Mucosa of descending colon (tissue), 3 donors: ENCODE results near the gene KDM7A. TPM values are rescaled to one million over a fixed set of nuclear protein-coding genes. Genes with fewer than 3 reads are reported as not detected.

Source experiments
- ATAC-seq: fragments of 200-7000 bp; cut with Tn5 transposase; one replicate; pipeline ENCODE4 v1.9.1; 2020; ENCODE audit warnings: mild to moderate bottlenecking, moderate library complexity
- DNase-seq, 3 donors: peaks; one replicate each; pipeline ENCODE4 v3.0.0-alpha.2; 2020
- H3K36me3 ChIP-seq: fragments of 200-600 bp; one replicate; pipeline ENCODE4 v1.8.0; 2021; ENCODE audit warnings: low read depth, mild to moderate bottlenecking
- H3K4me1 ChIP-seq: fragments of 200-600 bp; one replicate; pipeline ENCODE4 v1.8.0; 2021; ENCODE audit warnings: low read depth, mild to moderate bottlenecking
- H3K4me3 ChIP-seq: fragments of 200-600 bp; one replicate; pipeline ENCODE4 v1.8.0; 2021; ENCODE audit warnings: mild to moderate bottlenecking
- H3K9me3 ChIP-seq: fragments of 200-600 bp; one replicate; pipeline ENCODE4 v1.8.0; 2021; ENCODE audit warnings: mild to moderate bottlenecking
- intact Hi-C, 2 donors: fragments of 100-400 bp; cut with DNase I in 1 of 2; cut with micrococcal nuclease in 1 of 2; formaldehyde crosslinking; loops; one replicate each; pipeline versions ENCODE4 v1.11.0 to v1.11.1; 2022; cut with DNase I, micrococcal nuclease
- total RNA-seq, 3 donors: library from RNA; stranded (reverse); fragmentation: NEBNext Ultra II Directional in 2 of 3; extraction: Animal tissue kit (Norgen Biotek cat#: 25700) in 2 of 3; gene quantifications; one replicate each; pipeline versions ENCODE4 v1.2.1 to v1.2.4, GENCODE V29; 2021 to 2023
- TF ChIP-seq, protein P1 (sequence below): fragments of 200-600 bp; IDR thresholded peaks from one replicate; pipeline ENCODE4 v1.8.0; 2022; ENCODE audit warnings: antibody characterized with exemption, mild to moderate bottlenecking
- donor health status: DM: no; HTN: no; CAD: no; lungs with moderate emphysema.
- donor health status: DM: no; HTN: no; CAD: no.
- donor health status: DM: no; HTN: yes; CAD: no.

Gene KDM7A
- total RNA-seq, 3 donors from 2014 or later, result 27.4 to 45.4 (median 27.9) TPM

DNA sequence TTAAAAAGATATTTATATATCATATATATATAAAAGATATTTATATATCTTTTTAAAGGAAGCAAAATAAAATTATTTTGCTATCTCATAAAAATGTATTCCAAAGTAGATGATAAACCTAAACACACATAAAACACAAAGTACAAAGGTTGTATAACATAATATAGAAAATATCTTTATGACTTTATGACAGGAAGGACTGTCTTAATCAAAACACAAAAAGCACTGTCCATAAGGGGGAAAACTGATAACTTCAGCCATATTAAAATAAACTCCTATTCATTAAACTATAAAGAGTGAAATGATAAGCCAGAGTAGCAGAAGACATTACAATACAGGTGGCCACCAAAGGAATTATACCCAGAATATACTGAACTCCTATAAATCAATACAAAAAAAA, 34.8 kb downstream of the KDM7A start:
- peak; percentile 69 for ATAC-seq
- H3K36me3 ChIP-seq, result no peaks in the 10 kb centered on the region
- H3K4me3 ChIP-seq, result no peak overlapping the region
- no peak for DNase-seq
- TF ChIP-seq, protein P1, sequence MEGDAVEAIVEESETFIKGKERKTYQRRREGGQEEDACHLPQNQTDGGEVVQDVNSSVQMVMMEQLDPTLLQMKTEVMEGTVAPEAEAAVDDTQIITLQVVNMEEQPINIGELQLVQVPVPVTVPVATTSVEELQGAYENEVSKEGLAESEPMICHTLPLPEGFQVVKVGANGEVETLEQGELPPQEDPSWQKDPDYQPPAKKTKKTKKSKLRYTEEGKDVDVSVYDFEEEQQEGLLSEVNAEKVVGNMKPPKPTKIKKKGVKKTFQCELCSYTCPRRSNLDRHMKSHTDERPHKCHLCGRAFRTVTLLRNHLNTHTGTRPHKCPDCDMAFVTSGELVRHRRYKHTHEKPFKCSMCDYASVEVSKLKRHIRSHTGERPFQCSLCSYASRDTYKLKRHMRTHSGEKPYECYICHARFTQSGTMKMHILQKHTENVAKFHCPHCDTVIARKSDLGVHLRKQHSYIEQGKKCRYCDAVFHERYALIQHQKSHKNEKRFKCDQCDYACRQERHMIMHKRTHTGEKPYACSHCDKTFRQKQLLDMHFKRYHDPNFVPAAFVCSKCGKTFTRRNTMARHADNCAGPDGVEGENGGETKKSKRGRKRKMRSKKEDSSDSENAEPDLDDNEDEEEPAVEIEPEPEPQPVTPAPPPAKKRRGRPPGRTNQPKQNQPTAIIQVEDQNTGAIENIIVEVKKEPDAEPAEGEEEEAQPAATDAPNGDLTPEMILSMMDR, result no peak
- no peaks in the 10 kb centered on the region for H3K9me3 ChIP-seq
- intact Hi-C loops, result no loop called here
- H3K4me1 ChIP-seq, result peaks cover 5% of the 10 kb centered on the region

DNA sequence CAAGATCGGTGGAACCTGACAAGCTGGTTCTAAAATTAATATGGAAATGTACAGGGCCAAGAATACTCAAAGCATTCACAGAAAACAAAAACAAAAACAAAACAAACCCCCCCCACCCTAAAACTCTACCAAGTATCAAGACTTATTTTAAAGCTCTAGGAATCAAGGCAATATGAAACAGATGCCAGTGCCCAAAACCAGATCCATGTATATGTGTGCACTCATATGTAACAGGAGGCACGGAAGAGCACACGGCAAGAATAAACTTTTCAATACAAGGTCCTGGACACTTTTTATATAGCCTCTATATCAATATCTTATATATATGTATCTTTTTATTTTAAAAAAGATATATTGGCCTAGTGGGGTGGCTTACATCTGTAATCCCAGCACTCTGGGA, 35.5 kb downstream of the KDM7A start:
- intact Hi-C loops, result no loop called here
- Histone ChIP-seq H3K9me3 (no peaks in the 10 kb centered on the region), H3K36me3 (no peaks in the 10 kb centered on the region), H3K4me3 (no peak overlapping the region), H3K4me1 (peaks cover 5% of the 10 kb centered on the region)
- TF ChIP-seq, protein P1, result no peak
- ATAC-seq (no peak), DNase-seq (no peak)

DNA sequence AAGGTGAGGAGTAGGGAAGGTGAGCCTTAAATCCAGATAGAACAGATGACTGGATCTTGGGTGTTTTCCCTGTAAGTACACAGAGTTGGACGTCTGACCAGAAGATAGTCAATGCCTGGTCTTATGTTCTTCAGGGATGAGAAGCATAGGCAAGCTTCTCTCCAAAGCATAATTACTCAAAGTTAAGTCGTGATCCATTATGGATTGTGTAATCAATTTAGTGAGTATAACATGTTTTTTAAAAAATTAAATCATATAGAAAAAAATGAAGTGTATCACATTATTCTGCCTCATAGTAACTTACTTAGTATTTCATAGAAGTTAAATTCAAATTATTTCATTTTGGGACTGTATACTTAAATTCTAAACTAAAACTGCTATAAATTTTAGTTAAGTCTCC, 39.7 kb downstream of the KDM7A start:
- Histone ChIP-seq H3K36me3 (no peaks in the 10 kb centered on the region), H3K9me3 (no peaks in the 10 kb centered on the region), H3K4me3 (no peak overlapping the region), H3K4me1 (peaks cover 5% of the 10 kb centered on the region)
- ATAC-seq (no peak), DNase-seq (no peak)
- TF ChIP-seq, protein P1, result no peak
- intact Hi-C loops, result no loop called here

DNA sequence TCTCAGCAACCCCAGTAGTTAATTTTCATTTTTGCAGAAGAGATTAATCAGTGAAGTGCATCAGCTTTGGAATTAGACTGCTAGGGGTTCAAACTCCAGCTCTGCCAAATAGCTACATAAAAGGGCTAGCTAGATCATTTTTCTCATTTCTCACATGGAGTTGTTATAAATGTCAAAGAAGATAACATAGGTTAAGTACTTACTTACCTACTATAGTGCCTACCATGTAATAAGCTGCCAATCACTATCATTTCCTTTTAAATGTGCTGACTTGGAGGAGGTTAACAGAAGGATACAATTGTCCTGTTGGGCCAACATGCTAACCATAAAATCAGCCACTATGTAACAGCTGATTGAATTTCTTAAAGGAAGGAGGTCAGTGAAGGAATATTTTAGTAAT, 40.7 kb downstream of the KDM7A start:
- no peaks in the 10 kb centered on the region for H3K36me3 ChIP-seq
- DNase-seq (no peak), ATAC-seq (no peak)
- no peak overlapping the region for H3K4me3 ChIP-seq
- no peaks in the 10 kb centered on the region for H3K9me3 ChIP-seq
- no peaks in the 10 kb centered on the region for H3K4me1 ChIP-seq
- TF ChIP-seq, protein P1, result no peak
- intact Hi-C loops, result no loop called here

DNA sequence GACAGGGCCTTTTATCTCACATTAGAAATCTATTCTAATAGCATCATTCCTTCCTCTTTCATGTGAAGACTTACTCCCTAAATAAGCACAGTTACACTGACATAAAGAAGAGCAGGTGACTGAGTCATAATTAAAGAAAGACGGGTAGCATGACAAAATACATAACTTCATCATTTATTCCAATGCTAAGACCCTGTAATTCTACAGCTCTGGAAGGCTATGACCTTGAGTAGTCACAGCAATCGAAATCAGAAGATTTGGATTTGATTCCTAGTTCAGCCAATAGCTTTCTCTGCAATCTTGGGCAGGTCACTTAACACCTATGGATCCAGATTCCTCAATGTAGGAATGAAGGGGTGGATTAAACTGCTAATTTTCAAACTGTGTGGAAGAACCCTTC, 42.7 kb downstream of the KDM7A start:
- no peaks in the 10 kb centered on the region for H3K9me3 ChIP-seq
- TF ChIP-seq, protein P1, result no peak
- no peak for ATAC-seq
- intact Hi-C loops, result no loop called here
- no peak for DNase-seq
- no peak overlapping the region for H3K4me3 ChIP-seq
- no peaks in the 10 kb centered on the region for H3K4me1 ChIP-seq
- no peaks in the 10 kb centered on the region for H3K36me3 ChIP-seq
